Measurements from ENCODE around the gene MPRIP. TPM values are rescaled to one million over a fixed set of nuclear protein-coding genes. Genes with fewer than 3 reads are reported as not detected.
"Not testable (repeated sequence)": the region's sequence is repeated elsewhere in the genome, so short reads cannot be mapped to it uniquely, and the experiment has no call there.

The MPRIP gene
- total RNA-seq, 1 experiment from 2014 or later: 284 TPM

DNA sequence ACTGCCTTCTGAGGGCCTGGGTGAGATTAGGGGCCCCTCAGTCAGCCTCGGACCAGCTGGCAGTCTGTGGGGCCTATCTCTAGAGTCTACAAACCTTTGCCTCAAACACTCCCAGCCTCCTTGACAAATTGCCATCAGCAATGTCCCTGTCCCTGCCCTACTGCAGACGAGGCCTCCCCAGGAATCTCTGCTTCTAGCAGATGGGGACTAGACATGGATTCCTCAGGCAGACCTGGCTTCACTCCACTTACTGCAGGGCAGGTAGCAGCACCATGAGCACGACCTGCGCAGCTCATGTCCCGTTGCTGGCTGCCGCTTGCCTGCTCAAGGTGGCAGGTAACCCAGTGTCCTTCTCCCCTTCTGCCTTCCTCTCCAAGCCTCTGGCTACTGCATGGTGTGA lies 114.8 kb downstream of the MPRIP start:
- intact Hi-C loops (cut with micrococcal nuclease; ENCODE audit: unreplicated experiment): no loop called here
- DNase-seq: no peak
- Histone ChIP-seq H3K4me3 (ENCODE audit: low read depth, low read length) (no peak overlapping the region), H3K9me3 (no peaks in the 10 kb centered on the region), H3K36me3 (ENCODE audit: control insufficient read depth, insufficient read depth, low read length) (peaks cover 8% of the 10 kb centered on the region), H3K4me1 (no peaks in the 10 kb centered on the region), H3K27me3 (replicated peaks; ENCODE audit: control insufficient read depth, insufficient read depth, low read length) (no peaks in the 10 kb centered on the region)
- peaks cover 88% of the 10 kb centered on the region for H3K36me3 Mint-ChIP-seq (ENCODE audit: insufficient read depth, unreplicated experiment)
- no TSS peak for BruUV-seq (replicated peaks)
- no peaks in the 10 kb centered on the region for H3K9me3 Mint-ChIP-seq (ENCODE audit: unreplicated experiment)
- no peak overlapping the region for H3K4me3 Mint-ChIP-seq (ENCODE audit: unreplicated experiment)
- ChIA-PET POLR2A (no interaction called here), CTCF (no interaction called here)
- no peaks in the 10 kb centered on the region for H3K4me1 Mint-ChIP-seq (ENCODE audit: low read depth, unreplicated experiment)
- H3K27me3 Mint-ChIP-seq (ENCODE audit: insufficient read depth, unreplicated experiment): no peaks in the 10 kb centered on the region
- TF ChIP-seq CTCF (IDR thresholded peaks at IDR 0.05; ENCODE audit: insufficient read depth in 1 of 2, low read depth in 1 of 2, low read length in 1 of 2, severe bottlenecking in 1 of 2, unreplicated experiment in 1 of 2): no peak
- no peak overlapping the region for H3K27ac Mint-ChIP-seq (ENCODE audit: unreplicated experiment)

DNA sequence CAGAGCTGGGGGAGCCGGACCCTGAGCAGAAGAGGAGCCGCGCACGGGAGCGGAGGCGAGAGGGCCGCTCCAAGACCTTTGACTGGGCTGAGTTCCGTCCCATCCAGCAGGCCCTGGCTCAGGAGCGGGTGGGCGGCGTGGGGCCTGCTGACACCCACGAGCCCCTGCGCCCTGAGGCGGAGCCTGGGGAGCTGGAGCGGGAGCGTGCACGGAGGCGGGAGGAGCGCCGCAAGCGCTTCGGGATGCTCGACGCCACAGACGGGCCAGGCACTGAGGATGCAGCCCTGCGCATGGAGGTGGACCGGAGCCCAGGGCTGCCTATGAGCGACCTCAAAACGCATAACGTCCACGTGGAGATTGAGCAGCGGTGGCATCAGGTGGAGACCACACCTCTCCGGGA lies 116.2 kb downstream of the MPRIP start:
- not testable (repeated sequence) for H3K27me3 Mint-ChIP-seq (ENCODE audit: insufficient read depth, unreplicated experiment); DNase-seq
- peaks cover 10% of the 10 kb centered on the region for H3K36me3 ChIP-seq (ENCODE audit: control insufficient read depth, insufficient read depth, low read length)

DNA sequence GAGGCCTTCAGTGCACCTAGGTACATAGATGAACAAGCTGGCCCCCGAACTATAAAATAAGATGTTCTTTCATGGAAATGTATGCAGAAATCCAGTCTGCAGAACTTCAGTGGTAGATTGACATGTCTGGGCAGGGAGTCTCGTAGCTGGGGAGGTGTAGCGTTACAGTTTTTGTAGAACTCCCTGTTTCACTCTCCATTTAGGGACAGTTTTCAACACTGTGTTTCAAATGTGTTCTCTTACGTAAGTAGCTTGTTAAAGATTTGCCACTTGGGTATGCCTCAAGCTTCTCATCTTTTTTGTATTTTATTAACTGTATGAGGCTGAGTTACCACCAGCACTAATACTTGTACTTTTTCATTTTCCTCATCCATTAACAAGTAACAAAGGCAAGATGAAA lies 117.3 kb downstream of the MPRIP start:
- H3K4me3 ChIP-seq (ENCODE audit: low read depth, low read length): no peak overlapping the region
- intact Hi-C loops (cut with micrococcal nuclease; ENCODE audit: unreplicated experiment): no loop called here
- H3K9me3 Mint-ChIP-seq (ENCODE audit: unreplicated experiment): no peaks in the 10 kb centered on the region
- H3K27me3 ChIP-seq (replicated peaks; ENCODE audit: control insufficient read depth, insufficient read depth, low read length): no peaks in the 10 kb centered on the region
- peaks cover 6% of the 10 kb centered on the region for H3K36me3 ChIP-seq (ENCODE audit: control insufficient read depth, insufficient read depth, low read length)
- no peak overlapping the region for H3K4me3 Mint-ChIP-seq (ENCODE audit: unreplicated experiment)
- no peak for DNase-seq
- no peaks in the 10 kb centered on the region for H3K27me3 Mint-ChIP-seq (ENCODE audit: insufficient read depth, unreplicated experiment)
- peaks cover 89% of the 10 kb centered on the region for H3K36me3 Mint-ChIP-seq (ENCODE audit: insufficient read depth, unreplicated experiment)
- no peaks in the 10 kb centered on the region for H3K4me1 Mint-ChIP-seq (ENCODE audit: low read depth, unreplicated experiment)
- TF ChIP-seq CTCF (IDR thresholded peaks at IDR 0.05; ENCODE audit: insufficient read depth in 1 of 2, low read depth in 1 of 2, low read length in 1 of 2, severe bottlenecking in 1 of 2, unreplicated experiment in 1 of 2): no peak
- no peaks in the 10 kb centered on the region for H3K9me3 ChIP-seq
- BruUV-seq (replicated peaks): no TSS peak
- H3K4me1 ChIP-seq: no peaks in the 10 kb centered on the region
- CTCF ChIA-PET: no interaction called here
- POLR2A ChIA-PET: no interaction called here
- H3K27ac Mint-ChIP-seq (ENCODE audit: unreplicated experiment): no peak overlapping the region

More for the DNA sequence above, 116.2 kb downstream of the MPRIP start:
- H3K36me3 Mint-ChIP-seq (ENCODE audit: insufficient read depth, unreplicated experiment): peaks cover 89% of the 10 kb centered on the region
- intact Hi-C loops (cut with micrococcal nuclease; ENCODE audit: unreplicated experiment); H3K9me3 Mint-ChIP-seq (ENCODE audit: unreplicated experiment); H3K4me3 ChIP-seq (ENCODE audit: low read depth, low read length); H3K27ac Mint-ChIP-seq (ENCODE audit: unreplicated experiment); H3K9me3 ChIP-seq; CTCF ChIA-PET; H3K4me3 Mint-ChIP-seq (ENCODE audit: unreplicated experiment); H3K4me1 Mint-ChIP-seq (ENCODE audit: low read depth, unreplicated experiment); H3K27me3 ChIP-seq (replicated peaks; ENCODE audit: control insufficient read depth, insufficient read depth, low read length); POLR2A ChIA-PET; H3K4me1 ChIP-seq: not testable (repeated sequence)
- BruUV-seq (replicated peaks): TSS peak; percentile 57

DNA sequence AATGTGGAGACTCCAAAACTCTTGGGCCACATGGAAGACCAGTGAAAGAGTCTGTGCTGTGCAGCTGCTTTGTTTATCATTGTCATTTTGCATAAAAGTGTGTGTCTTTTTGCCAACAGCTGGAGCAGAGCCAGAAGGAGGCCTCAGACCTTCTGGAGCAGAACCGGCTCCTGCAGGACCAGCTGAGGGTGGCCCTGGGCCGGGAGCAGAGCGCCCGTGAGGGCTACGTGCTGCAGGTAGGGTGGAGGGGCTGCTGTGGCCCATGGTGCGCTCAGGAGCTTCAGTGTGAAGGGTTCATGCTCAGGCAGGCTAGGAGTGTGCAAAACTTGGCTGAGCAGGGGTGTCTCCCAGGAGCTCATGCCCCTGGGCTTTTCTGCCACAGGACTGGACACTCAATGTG lies 118.9 kb downstream of the MPRIP start:
- H3K9me3 ChIP-seq: no peaks in the 10 kb centered on the region
- H3K36me3 ChIP-seq (ENCODE audit: control insufficient read depth, insufficient read depth, low read length): peaks cover 9% of the 10 kb centered on the region
- no peaks in the 10 kb centered on the region for H3K27me3 ChIP-seq (replicated peaks; ENCODE audit: control insufficient read depth, insufficient read depth, low read length)
- CTCF ChIA-PET: no interaction called here
- no peak for DNase-seq
- TF ChIP-seq CTCF (IDR thresholded peaks at IDR 0.05; ENCODE audit: insufficient read depth in 1 of 2, low read depth in 1 of 2, low read length in 1 of 2, severe bottlenecking in 1 of 2, unreplicated experiment in 1 of 2): no peak
- Mint-ChIP-seq H3K4me1 (ENCODE audit: low read depth, unreplicated experiment) (no peaks in the 10 kb centered on the region), H3K27me3 (ENCODE audit: insufficient read depth, unreplicated experiment) (no peaks in the 10 kb centered on the region), H3K9me3 (ENCODE audit: unreplicated experiment) (no peaks in the 10 kb centered on the region), H3K4me3 (ENCODE audit: unreplicated experiment) (no peak overlapping the region), H3K36me3 (ENCODE audit: insufficient read depth, unreplicated experiment) (peaks cover 89% of the 10 kb centered on the region), H3K27ac (ENCODE audit: unreplicated experiment) (no peak overlapping the region)
- intact Hi-C loops (cut with micrococcal nuclease; ENCODE audit: unreplicated experiment): no loop called here
- H3K4me3 ChIP-seq (ENCODE audit: low read depth, low read length): no peak overlapping the region
- POLR2A ChIA-PET: no interaction called here
- no TSS peak for BruUV-seq (replicated peaks)
- H3K4me1 ChIP-seq: no peaks in the 10 kb centered on the region
